ENCODE results near the gene ATP6V0A1.

DNA sequence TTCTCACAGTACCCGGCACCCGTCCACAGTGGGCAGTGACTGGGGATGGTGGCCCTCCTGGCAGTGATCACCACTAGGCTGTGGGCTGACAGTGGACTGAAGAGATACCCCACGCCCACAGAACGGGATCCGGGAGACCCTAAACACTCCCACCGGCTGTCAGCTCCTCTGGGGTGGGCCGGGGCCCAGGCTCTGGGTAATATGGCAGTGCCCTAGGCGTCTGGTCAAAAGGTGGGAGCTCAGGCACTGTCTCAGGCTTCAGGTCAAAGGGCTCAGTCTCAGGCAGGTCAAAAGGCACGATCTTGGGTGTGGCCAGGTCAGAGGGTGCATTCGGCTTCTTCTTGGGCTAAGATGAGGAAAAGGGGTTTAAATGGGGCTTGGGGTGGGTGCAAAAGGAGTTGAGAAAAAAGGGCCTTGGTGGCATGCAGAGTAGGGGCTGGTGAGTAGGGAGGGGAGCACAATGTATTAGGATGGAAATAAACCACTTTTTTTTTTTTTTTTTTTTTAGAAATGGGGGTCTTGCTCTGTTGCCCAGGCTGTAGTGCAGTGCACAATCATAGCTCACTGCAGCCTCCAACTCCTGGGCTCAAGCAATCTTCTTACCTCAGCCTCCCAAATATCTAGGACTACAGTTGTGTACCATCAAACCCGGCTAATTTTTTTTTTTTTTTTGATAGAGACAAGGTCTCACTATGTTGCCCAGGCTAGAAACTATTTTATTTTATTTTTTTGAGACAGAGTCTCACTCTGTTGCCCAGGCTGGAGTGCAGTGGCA, 46.6 kb upstream of the ATP6V0A1 start:
- TF ChIP-seq, protein P1, sequence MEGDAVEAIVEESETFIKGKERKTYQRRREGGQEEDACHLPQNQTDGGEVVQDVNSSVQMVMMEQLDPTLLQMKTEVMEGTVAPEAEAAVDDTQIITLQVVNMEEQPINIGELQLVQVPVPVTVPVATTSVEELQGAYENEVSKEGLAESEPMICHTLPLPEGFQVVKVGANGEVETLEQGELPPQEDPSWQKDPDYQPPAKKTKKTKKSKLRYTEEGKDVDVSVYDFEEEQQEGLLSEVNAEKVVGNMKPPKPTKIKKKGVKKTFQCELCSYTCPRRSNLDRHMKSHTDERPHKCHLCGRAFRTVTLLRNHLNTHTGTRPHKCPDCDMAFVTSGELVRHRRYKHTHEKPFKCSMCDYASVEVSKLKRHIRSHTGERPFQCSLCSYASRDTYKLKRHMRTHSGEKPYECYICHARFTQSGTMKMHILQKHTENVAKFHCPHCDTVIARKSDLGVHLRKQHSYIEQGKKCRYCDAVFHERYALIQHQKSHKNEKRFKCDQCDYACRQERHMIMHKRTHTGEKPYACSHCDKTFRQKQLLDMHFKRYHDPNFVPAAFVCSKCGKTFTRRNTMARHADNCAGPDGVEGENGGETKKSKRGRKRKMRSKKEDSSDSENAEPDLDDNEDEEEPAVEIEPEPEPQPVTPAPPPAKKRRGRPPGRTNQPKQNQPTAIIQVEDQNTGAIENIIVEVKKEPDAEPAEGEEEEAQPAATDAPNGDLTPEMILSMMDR (IDR thresholded peaks at IDR 0.05; ENCODE audit: low read depth, low read length, missing input control) = no peak
- TF ChIP-seq SP1 (IDR thresholded peaks at IDR 0.05) (no peak), JUND (IDR thresholded peaks at IDR 0.05) (no peak), NR2F2 (IDR thresholded peaks at IDR 0.05) (no peak), YY1 (IDR thresholded peaks at IDR 0.05) (no peak), TAF1 (conservative IDR thresholded peaks at IDR 0.05) (no peak)
- TF ChIP-seq, protein P2, sequence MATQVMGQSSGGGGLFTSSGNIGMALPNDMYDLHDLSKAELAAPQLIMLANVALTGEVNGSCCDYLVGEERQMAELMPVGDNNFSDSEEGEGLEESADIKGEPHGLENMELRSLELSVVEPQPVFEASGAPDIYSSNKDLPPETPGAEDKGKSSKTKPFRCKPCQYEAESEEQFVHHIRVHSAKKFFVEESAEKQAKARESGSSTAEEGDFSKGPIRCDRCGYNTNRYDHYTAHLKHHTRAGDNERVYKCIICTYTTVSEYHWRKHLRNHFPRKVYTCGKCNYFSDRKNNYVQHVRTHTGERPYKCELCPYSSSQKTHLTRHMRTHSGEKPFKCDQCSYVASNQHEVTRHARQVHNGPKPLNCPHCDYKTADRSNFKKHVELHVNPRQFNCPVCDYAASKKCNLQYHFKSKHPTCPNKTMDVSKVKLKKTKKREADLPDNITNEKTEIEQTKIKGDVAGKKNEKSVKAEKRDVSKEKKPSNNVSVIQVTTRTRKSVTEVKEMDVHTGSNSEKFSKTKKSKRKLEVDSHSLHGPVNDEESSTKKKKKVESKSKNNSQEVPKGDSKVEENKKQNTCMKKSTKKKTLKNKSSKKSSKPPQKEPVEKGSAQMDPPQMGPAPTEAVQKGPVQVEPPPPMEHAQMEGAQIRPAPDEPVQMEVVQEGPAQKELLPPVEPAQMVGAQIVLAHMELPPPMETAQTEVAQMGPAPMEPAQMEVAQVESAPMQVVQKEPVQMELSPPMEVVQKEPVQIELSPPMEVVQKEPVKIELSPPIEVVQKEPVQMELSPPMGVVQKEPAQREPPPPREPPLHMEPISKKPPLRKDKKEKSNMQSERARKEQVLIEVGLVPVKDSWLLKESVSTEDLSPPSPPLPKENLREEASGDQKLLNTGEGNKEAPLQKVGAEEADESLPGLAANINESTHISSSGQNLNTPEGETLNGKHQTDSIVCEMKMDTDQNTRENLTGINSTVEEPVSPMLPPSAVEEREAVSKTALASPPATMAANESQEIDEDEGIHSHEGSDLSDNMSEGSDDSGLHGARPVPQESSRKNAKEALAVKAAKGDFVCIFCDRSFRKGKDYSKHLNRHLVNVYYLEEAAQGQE (IDR thresholded peaks at IDR 0.05) = no peak
- TF ChIP-seq, protein P3, sequence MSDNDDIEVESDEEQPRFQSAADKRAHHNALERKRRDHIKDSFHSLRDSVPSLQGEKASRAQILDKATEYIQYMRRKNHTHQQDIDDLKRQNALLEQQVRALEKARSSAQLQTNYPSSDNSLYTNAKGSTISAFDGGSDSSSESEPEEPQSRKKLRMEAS (IDR thresholded peaks at IDR 0.05) = no peak
- TF ChIP-seq, protein P4, sequence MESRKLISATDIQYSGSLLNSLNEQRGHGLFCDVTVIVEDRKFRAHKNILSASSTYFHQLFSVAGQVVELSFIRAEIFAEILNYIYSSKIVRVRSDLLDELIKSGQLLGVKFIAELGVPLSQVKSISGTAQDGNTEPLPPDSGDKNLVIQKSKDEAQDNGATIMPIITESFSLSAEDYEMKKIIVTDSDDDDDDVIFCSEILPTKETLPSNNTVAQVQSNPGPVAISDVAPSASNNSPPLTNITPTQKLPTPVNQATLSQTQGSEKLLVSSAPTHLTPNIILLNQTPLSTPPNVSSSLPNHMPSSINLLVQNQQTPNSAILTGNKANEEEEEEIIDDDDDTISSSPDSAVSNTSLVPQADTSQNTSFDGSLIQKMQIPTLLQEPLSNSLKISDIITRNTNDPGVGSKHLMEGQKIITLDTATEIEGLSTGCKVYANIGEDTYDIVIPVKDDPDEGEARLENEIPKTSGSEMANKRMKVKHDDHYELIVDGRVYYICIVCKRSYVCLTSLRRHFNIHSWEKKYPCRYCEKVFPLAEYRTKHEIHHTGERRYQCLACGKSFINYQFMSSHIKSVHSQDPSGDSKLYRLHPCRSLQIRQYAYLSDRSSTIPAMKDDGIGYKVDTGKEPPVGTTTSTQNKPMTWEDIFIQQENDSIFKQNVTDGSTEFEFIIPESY (IDR thresholded peaks at IDR 0.05) = no peak
- TF ChIP-seq, protein P5, sequence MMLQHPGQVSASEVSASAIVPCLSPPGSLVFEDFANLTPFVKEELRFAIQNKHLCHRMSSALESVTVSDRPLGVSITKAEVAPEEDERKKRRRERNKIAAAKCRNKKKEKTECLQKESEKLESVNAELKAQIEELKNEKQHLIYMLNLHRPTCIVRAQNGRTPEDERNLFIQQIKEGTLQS (IDR thresholded peaks at IDR 0.05) = no peak
